22Rv1 (cell line): ENCODE results near the gene PIK3R5.

Experiments
- ZFX ChIP-seq: fragments of 450-650 bp; IDR thresholded peaks from 2 replicates; pipeline ENCODE4 v1.6.1; 2017; ENCODE audit warnings: antibody characterized with exemption, borderline replicate concordance
- TF ChIP-seq, protein P1 (sequence below): fragments of 450-650 bp; IDR thresholded peaks from 2 replicates; pipeline ENCODE4 v1.5.1; 2017; ENCODE audit warnings: mild to moderate bottlenecking

- TF ChIP-seq, protein P1, sequence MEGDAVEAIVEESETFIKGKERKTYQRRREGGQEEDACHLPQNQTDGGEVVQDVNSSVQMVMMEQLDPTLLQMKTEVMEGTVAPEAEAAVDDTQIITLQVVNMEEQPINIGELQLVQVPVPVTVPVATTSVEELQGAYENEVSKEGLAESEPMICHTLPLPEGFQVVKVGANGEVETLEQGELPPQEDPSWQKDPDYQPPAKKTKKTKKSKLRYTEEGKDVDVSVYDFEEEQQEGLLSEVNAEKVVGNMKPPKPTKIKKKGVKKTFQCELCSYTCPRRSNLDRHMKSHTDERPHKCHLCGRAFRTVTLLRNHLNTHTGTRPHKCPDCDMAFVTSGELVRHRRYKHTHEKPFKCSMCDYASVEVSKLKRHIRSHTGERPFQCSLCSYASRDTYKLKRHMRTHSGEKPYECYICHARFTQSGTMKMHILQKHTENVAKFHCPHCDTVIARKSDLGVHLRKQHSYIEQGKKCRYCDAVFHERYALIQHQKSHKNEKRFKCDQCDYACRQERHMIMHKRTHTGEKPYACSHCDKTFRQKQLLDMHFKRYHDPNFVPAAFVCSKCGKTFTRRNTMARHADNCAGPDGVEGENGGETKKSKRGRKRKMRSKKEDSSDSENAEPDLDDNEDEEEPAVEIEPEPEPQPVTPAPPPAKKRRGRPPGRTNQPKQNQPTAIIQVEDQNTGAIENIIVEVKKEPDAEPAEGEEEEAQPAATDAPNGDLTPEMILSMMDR, result no peak
- TF ChIP-seq ZFX, result no peak
These were observed 38.1 kb downstream of the PIK3R5 start for GRCh38 chr17:8927395-8927794.
